Mammary epithelial cell (primary cell): ENCODE measurements around the gene TIAM2.
A peak's percentile ranks its signal among the peaks of the same experiment; 100 is the strongest.
"Not testable (repeated sequence)": the region's sequence is repeated elsewhere in the genome, so short reads cannot be mapped to it uniquely, and the experiment has no call there.

ENCODE experiments used
- CTCF ChIP-seq, 2 donors: IDR thresholded peaks in 1 of 2; conservative IDR thresholded peaks in 1 of 2; 2 replicates each; pipeline ENCODE4 v1.5.1; 2011 to 2012; ENCODE audit warnings: inconsistent platforms in 2 of 2, low read length in 2 of 2, mild to moderate bottlenecking in 2 of 2, control low read depth in 1 of 2, low read depth in 1 of 2; ENCODE audit not compliant: insufficient read depth in 1 of 2; ENCODE audit errors: extremely low read depth in 1 of 2
- EZH2 ChIP-seq: IDR thresholded peaks from 2 replicates; pipeline ENCODE4 v1.6.1; 2012; ENCODE audit warnings: low read length, inconsistent platforms, borderline replicate concordance

- TF ChIP-seq CTCF (conservative IDR thresholded peaks at IDR 0.05 in 1 of 2, IDR thresholded peaks at IDR 0.05 in 1 of 2; ENCODE audit: extremely low read depth in 1 of 2, insufficient read depth in 1 of 2, low read depth in 1 of 2, low read length in 2 of 2): peak; percentile 58 to 59
- TF ChIP-seq EZH2: not testable (repeated sequence)
Observed at GRCh38 chr6:155268088-155268867, 273.2 kb downstream of the TIAM2 start.
